GM10266 (cell line): ENCODE measurements around the gene ACO1.

Source experiments
- DNase-seq: peaks from one replicate; pipeline ENCODE4 v3.0.0; 2012; ENCODE audit errors: extremely low spot score
- TF ChIP-seq, protein P1 (sequence below): IDR thresholded peaks from 2 replicates; pipeline ENCODE4 v1.5.1; 2012; ENCODE audit warnings: mild to moderate bottlenecking, low read depth; ENCODE audit not compliant: control insufficient read depth, insufficient read depth; ENCODE audit errors: missing control alignments

ACO1 gene

GRCh38 chr9:32394381-32395049 is 10.1 kb downstream of the ACO1 start:
- no peak for DNase-seq
- TF ChIP-seq, protein P1, sequence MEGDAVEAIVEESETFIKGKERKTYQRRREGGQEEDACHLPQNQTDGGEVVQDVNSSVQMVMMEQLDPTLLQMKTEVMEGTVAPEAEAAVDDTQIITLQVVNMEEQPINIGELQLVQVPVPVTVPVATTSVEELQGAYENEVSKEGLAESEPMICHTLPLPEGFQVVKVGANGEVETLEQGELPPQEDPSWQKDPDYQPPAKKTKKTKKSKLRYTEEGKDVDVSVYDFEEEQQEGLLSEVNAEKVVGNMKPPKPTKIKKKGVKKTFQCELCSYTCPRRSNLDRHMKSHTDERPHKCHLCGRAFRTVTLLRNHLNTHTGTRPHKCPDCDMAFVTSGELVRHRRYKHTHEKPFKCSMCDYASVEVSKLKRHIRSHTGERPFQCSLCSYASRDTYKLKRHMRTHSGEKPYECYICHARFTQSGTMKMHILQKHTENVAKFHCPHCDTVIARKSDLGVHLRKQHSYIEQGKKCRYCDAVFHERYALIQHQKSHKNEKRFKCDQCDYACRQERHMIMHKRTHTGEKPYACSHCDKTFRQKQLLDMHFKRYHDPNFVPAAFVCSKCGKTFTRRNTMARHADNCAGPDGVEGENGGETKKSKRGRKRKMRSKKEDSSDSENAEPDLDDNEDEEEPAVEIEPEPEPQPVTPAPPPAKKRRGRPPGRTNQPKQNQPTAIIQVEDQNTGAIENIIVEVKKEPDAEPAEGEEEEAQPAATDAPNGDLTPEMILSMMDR: no peak

- DNase-seq: no peak
- TF ChIP-seq, protein P1: no peak
Measured at GRCh38 chr9:32395510-32396216, 11.2 kb downstream of the ACO1 start.

GRCh38 chr9:32398207-32398606 is 13.8 kb downstream of the ACO1 start:
- TF ChIP-seq, protein P1: no peak
- no peak for DNase-seq

DNA sequence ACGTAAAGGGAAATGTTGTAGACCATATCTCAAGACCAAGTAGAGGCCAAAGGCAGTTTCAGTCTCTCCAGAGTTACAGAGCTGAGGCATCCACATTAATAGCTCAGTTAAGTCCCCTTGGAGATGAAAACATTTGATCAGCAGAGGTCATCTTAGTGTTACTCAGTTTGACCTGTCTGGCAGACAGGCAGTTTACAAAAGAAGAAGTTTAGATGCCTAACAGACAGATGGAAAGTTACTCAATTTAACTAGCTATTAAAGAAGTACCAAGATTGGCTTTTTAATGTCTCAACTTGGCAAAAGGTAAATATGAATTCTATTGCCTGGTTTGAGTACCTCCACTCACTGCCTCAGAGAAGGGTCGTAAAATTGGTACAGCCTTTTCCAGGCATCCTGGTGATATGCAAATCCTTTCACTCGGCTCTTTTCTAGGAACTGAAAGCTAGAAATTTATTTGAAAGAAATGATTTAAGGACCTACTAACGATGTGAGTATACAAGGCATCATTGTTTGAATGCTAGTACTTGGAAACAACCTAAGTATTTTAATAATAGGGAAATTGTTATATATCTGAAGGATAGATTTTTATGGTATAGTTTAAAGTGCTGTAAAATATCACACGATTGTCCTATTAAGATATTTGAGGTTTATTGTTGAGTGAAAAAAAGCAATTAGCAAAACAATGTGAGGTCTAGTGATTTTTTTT is 14.8 kb downstream of the ACO1 start:
- TF ChIP-seq, protein P1: no peak
- no peak for DNase-seq

DNA sequence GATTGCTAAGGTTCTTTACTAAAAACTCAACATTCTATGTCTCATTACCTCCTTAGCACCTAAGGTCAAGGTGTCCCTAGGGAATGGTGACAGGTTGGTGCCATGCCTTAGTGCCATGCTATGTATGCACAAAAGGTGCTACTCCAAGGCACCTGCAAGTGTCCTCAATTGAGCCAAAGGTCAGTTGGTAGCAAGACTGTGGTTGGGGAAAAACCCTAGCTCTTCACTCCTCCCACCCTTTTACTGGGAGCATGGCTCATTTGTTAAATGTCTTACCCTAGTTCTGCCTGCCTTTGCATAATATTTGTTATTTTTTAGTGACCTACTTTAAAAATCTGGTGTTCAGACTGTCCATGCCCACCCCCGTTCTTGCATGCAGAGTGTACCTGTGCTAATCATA is 17.0 kb downstream of the ACO1 start:
- TF ChIP-seq, protein P1: no peak
- DNase-seq: no peak

DNA sequence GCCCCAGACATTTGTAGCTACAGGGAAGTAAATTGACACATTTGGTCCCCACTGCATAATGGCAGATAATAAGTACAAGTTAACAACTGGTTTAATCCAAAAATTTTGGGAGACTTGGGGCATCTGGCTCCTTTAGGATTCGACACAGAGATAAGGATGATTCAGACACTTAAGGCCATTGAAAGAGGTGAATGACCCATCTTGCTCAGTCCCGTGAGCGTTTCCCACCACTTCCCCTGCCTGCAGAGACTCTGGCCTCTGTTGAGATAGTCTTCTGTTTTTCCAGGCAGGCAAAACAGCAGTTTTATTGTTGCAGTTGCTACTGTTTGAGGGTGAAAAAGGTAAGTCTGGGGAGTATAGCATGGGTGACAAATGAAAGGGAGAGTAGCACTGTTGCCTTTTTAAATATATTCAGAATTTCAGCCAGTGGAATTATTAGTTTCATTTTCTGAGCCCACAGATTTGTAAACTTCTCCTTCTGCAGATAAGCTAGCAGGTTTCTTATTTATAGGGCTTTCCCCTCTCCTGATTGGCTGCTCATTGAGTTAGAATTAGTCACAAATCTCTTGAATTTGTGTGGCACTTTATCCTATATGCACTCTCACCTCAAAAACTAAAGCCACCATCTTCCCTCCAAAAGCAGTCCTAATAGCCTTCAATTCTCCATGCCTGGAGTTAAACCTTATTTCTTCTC is 19.3 kb downstream of the ACO1 start:
- no peak for DNase-seq
- TF ChIP-seq, protein P1: no peak
